ENCODE measurements around the gene COBL.

Gene COBL

DNA sequence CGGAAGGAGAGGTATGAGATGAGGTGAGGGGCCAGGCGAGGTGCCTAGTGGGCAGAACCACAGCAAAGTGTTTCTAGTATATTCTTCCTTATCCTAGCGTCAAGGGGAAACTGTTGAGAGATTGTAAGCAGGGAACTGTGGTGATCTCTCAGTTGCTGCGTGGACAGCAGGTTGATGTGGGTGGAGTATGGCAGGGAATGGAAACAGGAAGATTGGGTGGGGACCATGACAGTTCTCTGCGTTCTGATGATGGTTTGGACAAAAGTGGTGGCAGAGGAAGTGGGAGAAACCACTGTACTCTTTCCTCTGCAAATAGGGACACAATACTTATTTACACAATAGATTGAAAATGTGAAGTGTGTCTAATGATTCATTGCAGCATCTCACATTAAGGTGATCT lies 342.4 kb downstream of the COBL start:
- DNase-seq (ENCODE audit: low read depth in 2 of 3, low spot score in 2 of 3): no peak

DNA sequence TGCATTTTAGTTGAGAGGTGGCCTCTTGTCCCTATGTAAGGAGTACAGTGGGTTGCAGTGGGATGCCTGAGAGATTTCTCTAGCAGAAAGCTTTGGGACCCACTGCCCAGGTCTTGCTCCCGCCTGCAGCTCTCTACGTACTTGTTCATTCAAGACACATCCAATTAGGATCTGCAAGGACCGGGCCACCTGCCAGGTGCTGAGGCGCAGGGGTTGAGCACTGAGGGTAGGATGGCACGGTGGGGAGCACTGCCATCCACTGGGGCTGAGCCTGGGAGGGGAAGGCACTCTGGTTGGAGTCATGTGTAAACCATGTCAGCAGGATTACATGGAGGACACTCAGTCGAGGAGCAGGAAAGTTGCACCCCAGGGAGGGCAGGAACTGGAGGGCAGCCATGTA lies 342.8 kb downstream of the COBL start:
- no peak for DNase-seq (ENCODE audit: low read depth in 2 of 3, low spot score in 2 of 3)

DNA sequence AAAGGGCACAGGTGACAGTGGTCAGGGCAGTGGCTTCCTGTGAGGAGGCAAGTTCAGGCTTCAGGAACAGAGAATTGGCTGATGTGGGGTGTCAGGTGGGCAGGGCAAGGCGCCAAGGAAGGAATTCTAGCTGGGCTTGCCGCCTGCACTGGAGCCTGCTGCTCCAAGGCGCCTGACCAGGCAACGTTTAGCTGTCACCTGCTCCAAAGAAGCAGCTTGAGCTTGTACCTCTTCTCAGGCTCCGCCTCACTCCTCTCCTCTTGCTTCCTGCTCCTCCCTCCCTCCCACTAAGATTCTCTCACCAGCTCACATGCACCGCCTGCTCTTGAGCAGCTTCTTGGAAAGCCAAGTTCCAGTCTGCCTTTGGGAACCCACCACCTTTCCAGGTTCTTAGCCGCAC lies 346.5 kb downstream of the COBL start:
- DNase-seq (ENCODE audit: low read depth in 2 of 3, low spot score in 2 of 3): no peak
